Measurements from ENCODE around the gene LRFN4. TPM values are rescaled to one million over a fixed set of nuclear protein-coding genes. Genes with fewer than 3 reads are reported as not detected.

The LRFN4 gene
- total and polyA plus RNA-seq, 4 donors, result 0.75 to 3.4 (median 1.5) TPM; not detected in 1

- H3K9ac ChIP-seq (ENCODE audit: low read depth in 1 of 2, low read length in 2 of 2), result no peak overlapping the region
- peaks cover 12 to 48% (median 28%) of the 10 kb centered on the region in 4 donors for H3K36me3 ChIP-seq (ENCODE audit: control insufficient read depth in 4 of 4, insufficient read depth in 3 of 4, low read depth in 1 of 4, low read length in 3 of 4)
- TF ChIP-seq, protein P1, sequence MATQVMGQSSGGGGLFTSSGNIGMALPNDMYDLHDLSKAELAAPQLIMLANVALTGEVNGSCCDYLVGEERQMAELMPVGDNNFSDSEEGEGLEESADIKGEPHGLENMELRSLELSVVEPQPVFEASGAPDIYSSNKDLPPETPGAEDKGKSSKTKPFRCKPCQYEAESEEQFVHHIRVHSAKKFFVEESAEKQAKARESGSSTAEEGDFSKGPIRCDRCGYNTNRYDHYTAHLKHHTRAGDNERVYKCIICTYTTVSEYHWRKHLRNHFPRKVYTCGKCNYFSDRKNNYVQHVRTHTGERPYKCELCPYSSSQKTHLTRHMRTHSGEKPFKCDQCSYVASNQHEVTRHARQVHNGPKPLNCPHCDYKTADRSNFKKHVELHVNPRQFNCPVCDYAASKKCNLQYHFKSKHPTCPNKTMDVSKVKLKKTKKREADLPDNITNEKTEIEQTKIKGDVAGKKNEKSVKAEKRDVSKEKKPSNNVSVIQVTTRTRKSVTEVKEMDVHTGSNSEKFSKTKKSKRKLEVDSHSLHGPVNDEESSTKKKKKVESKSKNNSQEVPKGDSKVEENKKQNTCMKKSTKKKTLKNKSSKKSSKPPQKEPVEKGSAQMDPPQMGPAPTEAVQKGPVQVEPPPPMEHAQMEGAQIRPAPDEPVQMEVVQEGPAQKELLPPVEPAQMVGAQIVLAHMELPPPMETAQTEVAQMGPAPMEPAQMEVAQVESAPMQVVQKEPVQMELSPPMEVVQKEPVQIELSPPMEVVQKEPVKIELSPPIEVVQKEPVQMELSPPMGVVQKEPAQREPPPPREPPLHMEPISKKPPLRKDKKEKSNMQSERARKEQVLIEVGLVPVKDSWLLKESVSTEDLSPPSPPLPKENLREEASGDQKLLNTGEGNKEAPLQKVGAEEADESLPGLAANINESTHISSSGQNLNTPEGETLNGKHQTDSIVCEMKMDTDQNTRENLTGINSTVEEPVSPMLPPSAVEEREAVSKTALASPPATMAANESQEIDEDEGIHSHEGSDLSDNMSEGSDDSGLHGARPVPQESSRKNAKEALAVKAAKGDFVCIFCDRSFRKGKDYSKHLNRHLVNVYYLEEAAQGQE (IDR thresholded peaks at IDR 0.05), result no peak
- no peak for TF ChIP-seq YY1 (IDR thresholded peaks at IDR 0.05)
- TF ChIP-seq HNF4A (conservative IDR thresholded peaks at IDR 0.05), result no peak
- no peak for TF ChIP-seq FOXA1 (IDR thresholded peaks at IDR 0.05)
- TF ChIP-seq HNF4G (IDR thresholded peaks at IDR 0.05), result no peak
- TF ChIP-seq JUND (IDR thresholded peaks at IDR 0.05), result no peak
- TF ChIP-seq EGR1 (IDR thresholded peaks at IDR 0.05; ENCODE audit: low read depth in 2 of 2), result no peak
- no peak for TF ChIP-seq NR2F2 (IDR thresholded peaks at IDR 0.05)
- no peak for TF ChIP-seq RXRA (IDR thresholded peaks at IDR 0.05)
- TF ChIP-seq, protein P2, sequence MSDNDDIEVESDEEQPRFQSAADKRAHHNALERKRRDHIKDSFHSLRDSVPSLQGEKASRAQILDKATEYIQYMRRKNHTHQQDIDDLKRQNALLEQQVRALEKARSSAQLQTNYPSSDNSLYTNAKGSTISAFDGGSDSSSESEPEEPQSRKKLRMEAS (IDR thresholded peaks at IDR 0.05), result no peak
- no peak for TF ChIP-seq GABPA (IDR thresholded peaks at IDR 0.05 in 1 of 2, conservative IDR thresholded peaks at IDR 0.05 in 1 of 2)
- no peak for TF ChIP-seq ZBTB33 (IDR thresholded peaks at IDR 0.05)
- TF ChIP-seq RAD21 (IDR thresholded peaks at IDR 0.05), result no peak
- no peak for TF ChIP-seq TAF1 (conservative IDR thresholded peaks at IDR 0.05)
- TF ChIP-seq FOXA2 (IDR thresholded peaks at IDR 0.05), result no peak
- TF ChIP-seq, protein P3, sequence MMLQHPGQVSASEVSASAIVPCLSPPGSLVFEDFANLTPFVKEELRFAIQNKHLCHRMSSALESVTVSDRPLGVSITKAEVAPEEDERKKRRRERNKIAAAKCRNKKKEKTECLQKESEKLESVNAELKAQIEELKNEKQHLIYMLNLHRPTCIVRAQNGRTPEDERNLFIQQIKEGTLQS (IDR thresholded peaks at IDR 0.05), result no peak
- no peak for TF ChIP-seq SP1 (IDR thresholded peaks at IDR 0.05)
- no peak for TF ChIP-seq CTCF (IDR thresholded peaks at IDR 0.05; ENCODE audit: low read depth, low read length, missing input control)
- no peak overlapping the region for H3K4me3 ChIP-seq (ENCODE audit: low read depth in 1 of 3, low read length in 3 of 3)
- DNase-seq (ENCODE audit: low spot score), result no peak
- WGBS, result 87% methylated on average over 31 of the region's 31 CpGs
- H3K4me1 ChIP-seq (ENCODE audit: control insufficient read depth in 4 of 4, insufficient read depth in 4 of 4, low read length in 3 of 4), result peaks cover 0 to 5% (median 2%) of the 10 kb centered on the region in 4 donors
- H3K9me3 ChIP-seq (ENCODE audit: control insufficient read depth in 4 of 4, low read length in 3 of 4), result no peaks in the 10 kb centered on the region
- H3K27ac ChIP-seq (ENCODE audit: low read depth in 1 of 2, low read length in 2 of 2), result no peak overlapping the region
- H3K27me3 ChIP-seq (ENCODE audit: control insufficient read depth in 4 of 4, insufficient read depth in 4 of 4, low read length in 3 of 4), result no peaks in the 10 kb centered on the region
These were observed 6.7 kb downstream of the LRFN4 start for GRCh38 chr11:66863428-66864125.

Measured in liver (tissue), 9 donors.